HEK293 (cell line): ENCODE data around the gene BCAS3.

Source experiments
- GLI4 ChIP-seq: fragments of 450-650 bp; formaldehyde crosslinking; IDR thresholded peaks from 2 replicates; pipeline ENCODE4 v1.5.1; 2016; ENCODE audit warnings: missing biosample characterization, missing genetic modification characterization
- ZEB2 ChIP-seq: fragments of 450-650 bp; formaldehyde crosslinking; IDR thresholded peaks from 2 replicates; pipeline ENCODE4 v1.5.1; 2016; ENCODE audit warnings: missing biosample characterization, missing genetic modification characterization
- ZNF274 ChIP-seq, 2 experiments: fragments of 200-500 bp in 1 of 2; fragments of 450-650 bp in 1 of 2; sonication (Bioruptor generic) in 1 of 2; formaldehyde crosslinking in 1 of 2; IDR thresholded peaks; 2 replicates each; pipeline versions ENCODE4 v1.5.1 to v1.6.1; 2014 to 2016; ENCODE audit warnings: borderline replicate concordance in 1 of 2, inconsistent platforms in 1 of 2, low read length in 1 of 2, missing biosample characterization in 1 of 2, missing genetic modification characterization in 1 of 2
- TF ChIP-seq, protein P1 (sequence below): fragments of 450-650 bp; formaldehyde crosslinking; IDR thresholded peaks from 2 replicates; pipeline ENCODE4 v1.5.1; 2016; ENCODE audit warnings: missing biosample characterization, missing genetic modification characterization

DNA sequence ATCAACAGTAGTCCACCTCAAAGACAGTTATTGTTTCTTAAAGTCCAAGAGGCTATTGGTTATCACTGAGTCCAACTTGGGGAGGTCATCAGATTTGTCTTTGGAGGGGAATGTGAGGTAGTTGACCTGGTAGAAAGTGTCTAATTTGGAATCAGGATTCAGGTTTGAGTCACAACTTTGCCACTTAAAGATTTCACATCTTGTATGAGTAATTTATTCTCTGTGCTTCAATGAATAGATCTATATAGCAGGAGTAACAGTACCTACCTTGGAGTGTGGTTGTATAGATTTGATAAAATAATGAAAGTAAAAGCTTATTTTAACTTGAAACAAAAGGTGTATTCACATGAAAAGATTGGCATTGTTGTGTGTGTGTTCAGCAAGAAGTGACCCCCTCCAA lies 602.7 kb downstream of the BCAS3 start:
- TF ChIP-seq GLI4 (tag by site-specific recombination) (no peak), ZNF274 (IDR thresholded peaks at IDR 0.05; ENCODE audit: low read length) (no peak), ZNF274 (tag by site-specific recombination; IDR thresholded peaks at IDR 0.05; ENCODE audit: borderline replicate concordance) (no peak), ZEB2 (no peak)
- TF ChIP-seq, protein P1, sequence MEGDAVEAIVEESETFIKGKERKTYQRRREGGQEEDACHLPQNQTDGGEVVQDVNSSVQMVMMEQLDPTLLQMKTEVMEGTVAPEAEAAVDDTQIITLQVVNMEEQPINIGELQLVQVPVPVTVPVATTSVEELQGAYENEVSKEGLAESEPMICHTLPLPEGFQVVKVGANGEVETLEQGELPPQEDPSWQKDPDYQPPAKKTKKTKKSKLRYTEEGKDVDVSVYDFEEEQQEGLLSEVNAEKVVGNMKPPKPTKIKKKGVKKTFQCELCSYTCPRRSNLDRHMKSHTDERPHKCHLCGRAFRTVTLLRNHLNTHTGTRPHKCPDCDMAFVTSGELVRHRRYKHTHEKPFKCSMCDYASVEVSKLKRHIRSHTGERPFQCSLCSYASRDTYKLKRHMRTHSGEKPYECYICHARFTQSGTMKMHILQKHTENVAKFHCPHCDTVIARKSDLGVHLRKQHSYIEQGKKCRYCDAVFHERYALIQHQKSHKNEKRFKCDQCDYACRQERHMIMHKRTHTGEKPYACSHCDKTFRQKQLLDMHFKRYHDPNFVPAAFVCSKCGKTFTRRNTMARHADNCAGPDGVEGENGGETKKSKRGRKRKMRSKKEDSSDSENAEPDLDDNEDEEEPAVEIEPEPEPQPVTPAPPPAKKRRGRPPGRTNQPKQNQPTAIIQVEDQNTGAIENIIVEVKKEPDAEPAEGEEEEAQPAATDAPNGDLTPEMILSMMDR (tag by site-specific recombination) = no peak
